LNCaP clone FGC (cell line): Measurements from ENCODE around the gene RASSF5.
"Not testable (repeated sequence)": the region's sequence is repeated elsewhere in the genome, so short reads cannot be mapped to it uniquely, and the experiment has no call there.

Experiments
- DNase-seq: peaks from one replicate; pipeline ENCODE4 v3.0.0-alpha.2; 2011; ENCODE audit warnings: low read depth
- H3K4me3 ChIP-seq: 2 replicates; pipeline ENCODE4 v1.5.1; 2011; ENCODE audit warnings: mild to moderate bottlenecking, low read depth, low read length, control low read depth
- CTCF ChIP-seq: IDR thresholded peaks from 2 replicates; pipeline ENCODE4 v1.5.1; 2012; ENCODE audit warnings: mild to moderate bottlenecking; ENCODE audit not compliant: control insufficient read depth, insufficient read depth; ENCODE audit errors: extremely low read depth

RASSF5 gene

GRCh38 chr1:206579747-206580437 lies 72.6 kb downstream of the RASSF5 start:
- TF ChIP-seq CTCF: no peak
- H3K4me3 ChIP-seq: no peak overlapping the region
- no peak for DNase-seq

GRCh38 chr1:206580438-206581113 lies 73.2 kb downstream of the RASSF5 start:
- no peak for DNase-seq
- TF ChIP-seq CTCF: no peak
- H3K4me3 ChIP-seq: no peak overlapping the region

- DNase-seq, H3K4me3 ChIP-seq: not testable (repeated sequence)
Measured at GRCh38 chr1:206581114-206581497, 73.8 kb downstream of the RASSF5 start.

GRCh38 chr1:206581571-206581981 lies 74.2 kb downstream of the RASSF5 start:
- no peak for DNase-seq
- no peak for TF ChIP-seq CTCF
- H3K4me3 ChIP-seq: no peak overlapping the region

GRCh38 chr1:206582537-206582936 lies 75.2 kb downstream of the RASSF5 start:
- no peak overlapping the region for H3K4me3 ChIP-seq
- DNase-seq: no peak
- no peak for TF ChIP-seq CTCF

- H3K4me3 ChIP-seq: no peak overlapping the region
- TF ChIP-seq CTCF: no peak
- no peak for DNase-seq
Measured at GRCh38 chr1:206582971-206583706, 75.8 kb downstream of the RASSF5 start.
